ENCODE measurements around the gene TTBK2.
"Not testable (repeated sequence)": the region's sequence is repeated elsewhere in the genome, so short reads cannot be mapped to it uniquely, and the experiment has no call there.

The TTBK2 gene

GRCh38 chr15:42920519-42921341 is at the start of gene TTBK2:
TTBK2 (minus strand) TSS chr15:42920778; CDS start chr15:42878617, 42,161 bp downstream.
- peak; percentile 97 for DNase-seq

DNA sequence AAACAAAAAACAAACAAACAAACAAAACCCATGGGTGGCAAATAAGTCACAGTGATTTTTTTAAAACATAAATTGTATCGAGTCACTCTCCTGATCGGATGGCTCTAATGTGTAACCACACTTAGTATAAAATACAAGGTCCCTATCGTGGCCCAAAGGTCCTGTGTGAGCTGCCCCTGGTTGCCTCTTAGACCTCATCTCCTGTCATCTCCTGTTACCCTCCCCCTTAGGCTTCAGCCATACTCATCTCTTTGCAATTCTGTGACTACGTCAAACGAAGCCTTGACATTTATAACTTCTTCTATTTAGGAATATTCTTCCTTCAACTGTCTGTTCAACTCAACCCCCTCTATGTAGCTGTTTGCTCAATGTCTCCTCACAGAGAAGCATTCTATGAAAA is 43.9 kb upstream of the TTBK2 start:
- DNase-seq: no peak

DNA sequence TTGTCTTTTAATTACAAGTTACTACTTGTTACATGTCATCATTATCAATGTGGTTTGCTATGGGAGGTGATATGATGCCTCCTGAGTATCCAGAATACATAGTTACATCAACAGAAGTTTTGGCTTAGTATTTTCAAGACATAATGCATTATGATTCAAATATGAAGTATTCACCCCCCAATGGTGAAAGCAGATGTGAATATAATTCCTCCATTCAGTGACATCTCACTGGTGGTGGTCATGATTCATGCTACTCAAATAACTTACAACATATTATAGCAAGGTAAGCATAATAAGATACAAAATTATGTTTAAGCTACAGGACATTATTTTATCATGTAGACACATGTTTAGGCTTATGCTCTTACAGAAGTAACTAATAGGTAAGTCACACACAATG is 34.9 kb upstream of the TTBK2 start:
- no peak for DNase-seq

DNA sequence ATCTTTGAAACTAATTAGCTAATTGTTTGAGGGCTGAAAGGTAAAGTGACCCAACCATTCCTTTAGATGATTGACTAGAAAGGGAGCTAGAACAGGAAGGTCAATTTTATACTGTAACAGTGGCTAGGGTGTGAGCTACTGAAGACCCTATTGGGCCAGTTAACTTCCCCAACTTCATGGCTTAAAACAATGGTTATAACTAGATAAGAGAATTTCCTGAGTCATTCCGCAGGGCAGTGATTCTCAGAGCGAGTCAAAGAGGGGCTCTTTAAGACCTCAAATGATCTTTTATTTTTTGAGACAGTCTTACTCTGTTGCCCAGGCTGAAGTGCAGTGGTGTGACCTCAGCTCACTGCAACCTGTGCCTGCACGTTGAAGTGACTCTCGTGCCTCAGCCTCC is 33.7 kb upstream of the TTBK2 start:
- no peak for DNase-seq

GRCh38 chr15:42948898-42949297 is 28.3 kb upstream of the TTBK2 start:
- not testable (repeated sequence) for DNase-seq

- no peak for DNase-seq
These were observed 19.9 kb upstream of the TTBK2 start for GRCh38 chr15:42940527-42940926.

DNA sequence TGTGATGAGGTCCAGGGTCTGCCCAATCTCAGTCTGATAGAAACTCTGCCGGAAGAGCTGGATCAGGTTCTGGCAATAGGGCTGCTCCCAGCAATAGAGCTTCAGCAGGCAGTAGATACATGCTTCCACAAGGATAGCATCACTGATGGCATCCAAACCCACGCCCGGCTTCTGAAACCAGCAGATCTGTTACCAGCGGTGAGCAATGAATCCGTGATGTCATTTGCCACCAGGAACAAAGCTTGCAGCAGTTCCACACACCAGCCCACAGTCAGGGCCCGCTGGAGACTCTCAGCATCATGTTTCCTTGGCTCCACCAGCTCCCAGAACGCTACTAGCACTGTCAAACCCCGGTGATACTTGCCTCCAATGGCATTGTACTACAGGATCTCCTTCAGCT is 19.3 kb upstream of the TTBK2 start:
- DNase-seq: no peak

- no peak for DNase-seq
These were observed 16.6 kb upstream of the TTBK2 start for GRCh38 chr15:42937143-42937542.

DNA sequence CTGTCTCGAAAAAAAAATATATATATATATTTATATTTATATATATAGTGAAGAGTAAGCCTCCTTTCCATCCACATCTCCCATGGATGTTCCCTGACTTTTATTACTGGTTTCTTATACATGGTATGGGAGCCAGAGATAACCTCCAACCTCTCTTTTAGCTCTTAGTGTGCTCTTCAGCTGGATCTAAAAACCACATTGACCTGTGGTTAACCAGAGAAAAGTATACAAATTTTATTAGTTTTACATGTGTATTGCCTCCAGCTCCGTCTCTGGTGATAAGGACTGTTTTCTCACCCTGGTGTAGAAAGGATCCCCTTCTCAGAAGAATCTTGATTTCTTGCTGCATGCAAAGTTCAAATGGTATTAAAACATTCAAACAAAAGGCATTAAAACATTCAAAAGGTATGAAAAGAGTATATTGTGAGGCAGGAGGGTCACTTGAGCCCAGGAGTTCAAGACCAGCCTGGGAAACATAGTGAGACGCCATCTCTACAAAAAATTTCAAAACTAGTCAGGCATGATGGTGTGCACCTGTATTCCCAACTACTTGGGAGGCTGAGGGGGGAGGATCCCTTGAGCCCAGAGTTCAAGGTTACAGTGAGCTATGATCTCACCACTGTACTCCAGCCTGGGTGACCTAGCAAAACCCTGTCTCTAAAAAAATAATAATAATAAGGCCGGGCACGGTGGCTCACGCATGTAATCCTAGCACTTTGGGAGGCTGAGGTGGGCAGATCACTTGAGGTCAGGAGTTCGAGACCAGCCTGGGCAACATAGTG is 13.5 kb upstream of the TTBK2 start:
- DNase-seq: no peak

GRCh38 chr15:42932833-42933515 is 12.4 kb upstream of the TTBK2 start:
- DNase-seq: no peak

GRCh38 chr15:42931702-42932486 is 11.3 kb upstream of the TTBK2 start:
- no peak for DNase-seq

DNA sequence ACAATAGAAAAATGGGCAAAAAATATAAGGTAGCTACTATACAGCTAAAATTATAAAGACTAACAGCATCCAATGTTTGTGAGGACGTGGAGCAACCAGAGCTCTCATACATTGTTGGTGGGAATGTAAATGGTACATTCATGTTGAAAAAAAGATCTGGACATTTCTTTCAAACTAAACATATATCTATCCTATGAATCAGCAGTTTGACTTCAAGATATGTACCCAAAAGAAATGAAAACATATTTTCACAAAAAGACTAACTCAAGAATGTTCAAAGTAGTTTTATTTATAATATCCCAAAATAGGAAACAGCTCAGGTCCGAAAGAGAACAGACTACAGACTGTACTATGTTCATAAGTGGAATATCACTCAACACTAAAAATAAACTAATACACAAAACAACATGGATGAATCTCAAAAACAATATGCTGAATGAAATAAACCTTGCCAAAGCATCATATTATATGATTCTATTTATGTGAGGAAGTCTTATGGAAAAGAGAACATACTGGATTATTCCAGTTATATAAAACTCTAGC is 8.8 kb upstream of the TTBK2 start:
- DNase-seq: no peak

- DNase-seq: peak; percentile 22
These were observed 759 bp upstream of the TTBK2 start for GRCh38 chr15:42921342-42921731.

- peak; percentile 41 for DNase-seq
These were observed 619 bp downstream of the TTBK2 start for GRCh38 chr15:42919799-42920518.

- DNase-seq: no peak
These were observed 1.3 kb downstream of the TTBK2 start for GRCh38 chr15:42919308-42919707.

- no peak for DNase-seq
These were observed 2.5 kb downstream of the TTBK2 start for GRCh38 chr15:42918047-42918446.

- no peak for DNase-seq
These were observed 4.8 kb downstream of the TTBK2 start for GRCh38 chr15:42915654-42916315.

- DNase-seq: no peak
These were observed 5.7 kb downstream of the TTBK2 start for GRCh38 chr15:42914728-42915497.

DNA sequence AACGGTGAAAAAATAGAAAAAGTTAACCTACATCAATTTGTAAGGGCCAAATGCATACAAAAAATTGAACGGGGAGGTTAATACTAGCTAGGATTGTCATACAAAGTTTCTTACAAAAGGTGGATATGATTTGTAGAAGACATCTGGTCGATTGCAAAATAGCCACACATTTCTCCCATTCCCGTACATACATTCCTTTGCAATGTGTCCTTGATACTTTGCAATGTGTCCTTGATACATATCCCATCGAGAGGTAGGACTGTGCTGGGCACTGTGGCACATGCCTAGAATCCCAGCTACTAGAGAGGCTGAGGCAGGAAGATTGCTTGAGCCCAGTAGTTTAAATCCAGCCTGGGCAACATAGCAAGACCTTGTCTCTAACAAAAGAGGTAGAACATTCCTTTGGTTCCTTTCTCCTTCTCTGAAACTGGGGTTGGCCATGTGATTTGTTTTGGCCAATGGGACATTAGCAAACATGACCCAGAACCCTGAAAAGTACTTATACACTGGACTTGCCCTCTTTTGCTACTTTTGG is 9.5 kb downstream of the TTBK2 start:
- DNase-seq: no peak

DNA sequence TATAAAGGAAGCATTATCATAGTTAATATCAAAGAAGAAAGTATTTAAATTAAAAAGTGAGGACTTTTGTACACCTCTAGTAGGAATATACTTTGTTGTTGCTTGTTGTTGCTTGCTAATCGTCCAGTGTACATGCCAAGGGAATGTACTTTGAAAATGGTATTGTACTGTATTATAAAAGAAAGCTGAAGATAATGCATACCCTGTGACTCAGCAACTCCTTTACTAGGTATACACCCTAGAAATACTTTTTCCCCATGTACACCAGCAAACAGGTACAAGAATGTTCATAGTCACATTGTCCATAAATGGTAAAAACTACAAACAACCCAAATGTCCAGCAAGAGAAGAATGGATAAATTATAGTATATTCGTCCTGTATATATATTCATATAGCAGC is 12.0 kb downstream of the TTBK2 start:
- no peak for DNase-seq
